ENCODE data around the gene ERC2. TPM values are rescaled to one million over a fixed set of nuclear protein-coding genes. Genes with fewer than 3 reads are reported as not detected.

The ERC2 gene
- total and polyA plus RNA-seq, 2 of the 8 experiments (the other 6 are each of a cell fraction or from before 2014, with no cell fraction given): 16.4 to 22.8 TPM

DNA sequence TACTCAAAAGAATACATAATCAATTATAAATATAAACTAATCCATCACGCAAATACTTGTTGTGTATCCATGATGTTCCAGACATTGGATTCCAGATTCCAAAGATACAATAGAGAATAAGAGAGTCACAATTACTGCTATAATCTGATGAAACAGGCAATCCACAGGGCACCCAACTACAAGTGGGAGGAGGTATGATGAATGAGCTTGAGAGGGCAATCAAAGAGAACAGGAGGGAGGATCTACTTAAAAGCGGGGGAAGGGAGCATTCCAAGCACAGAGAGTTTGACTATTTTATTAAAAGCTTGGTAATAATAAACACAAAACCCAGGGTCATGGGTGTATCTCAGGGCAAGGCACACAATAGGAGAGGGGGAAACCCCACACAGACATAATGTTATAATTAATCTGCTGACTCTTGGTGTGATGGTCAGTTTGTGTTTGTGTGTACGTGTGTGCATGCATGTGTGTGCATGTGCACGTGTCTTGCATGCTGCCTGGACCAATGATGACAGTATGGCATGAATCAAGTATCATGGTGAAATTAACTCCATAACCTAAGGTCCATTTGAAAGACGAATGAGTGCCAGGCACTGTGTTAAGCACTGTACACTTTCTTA is 655.8 kb downstream of the ERC2 start (continued):
- TF ChIP-seq, protein P1, sequence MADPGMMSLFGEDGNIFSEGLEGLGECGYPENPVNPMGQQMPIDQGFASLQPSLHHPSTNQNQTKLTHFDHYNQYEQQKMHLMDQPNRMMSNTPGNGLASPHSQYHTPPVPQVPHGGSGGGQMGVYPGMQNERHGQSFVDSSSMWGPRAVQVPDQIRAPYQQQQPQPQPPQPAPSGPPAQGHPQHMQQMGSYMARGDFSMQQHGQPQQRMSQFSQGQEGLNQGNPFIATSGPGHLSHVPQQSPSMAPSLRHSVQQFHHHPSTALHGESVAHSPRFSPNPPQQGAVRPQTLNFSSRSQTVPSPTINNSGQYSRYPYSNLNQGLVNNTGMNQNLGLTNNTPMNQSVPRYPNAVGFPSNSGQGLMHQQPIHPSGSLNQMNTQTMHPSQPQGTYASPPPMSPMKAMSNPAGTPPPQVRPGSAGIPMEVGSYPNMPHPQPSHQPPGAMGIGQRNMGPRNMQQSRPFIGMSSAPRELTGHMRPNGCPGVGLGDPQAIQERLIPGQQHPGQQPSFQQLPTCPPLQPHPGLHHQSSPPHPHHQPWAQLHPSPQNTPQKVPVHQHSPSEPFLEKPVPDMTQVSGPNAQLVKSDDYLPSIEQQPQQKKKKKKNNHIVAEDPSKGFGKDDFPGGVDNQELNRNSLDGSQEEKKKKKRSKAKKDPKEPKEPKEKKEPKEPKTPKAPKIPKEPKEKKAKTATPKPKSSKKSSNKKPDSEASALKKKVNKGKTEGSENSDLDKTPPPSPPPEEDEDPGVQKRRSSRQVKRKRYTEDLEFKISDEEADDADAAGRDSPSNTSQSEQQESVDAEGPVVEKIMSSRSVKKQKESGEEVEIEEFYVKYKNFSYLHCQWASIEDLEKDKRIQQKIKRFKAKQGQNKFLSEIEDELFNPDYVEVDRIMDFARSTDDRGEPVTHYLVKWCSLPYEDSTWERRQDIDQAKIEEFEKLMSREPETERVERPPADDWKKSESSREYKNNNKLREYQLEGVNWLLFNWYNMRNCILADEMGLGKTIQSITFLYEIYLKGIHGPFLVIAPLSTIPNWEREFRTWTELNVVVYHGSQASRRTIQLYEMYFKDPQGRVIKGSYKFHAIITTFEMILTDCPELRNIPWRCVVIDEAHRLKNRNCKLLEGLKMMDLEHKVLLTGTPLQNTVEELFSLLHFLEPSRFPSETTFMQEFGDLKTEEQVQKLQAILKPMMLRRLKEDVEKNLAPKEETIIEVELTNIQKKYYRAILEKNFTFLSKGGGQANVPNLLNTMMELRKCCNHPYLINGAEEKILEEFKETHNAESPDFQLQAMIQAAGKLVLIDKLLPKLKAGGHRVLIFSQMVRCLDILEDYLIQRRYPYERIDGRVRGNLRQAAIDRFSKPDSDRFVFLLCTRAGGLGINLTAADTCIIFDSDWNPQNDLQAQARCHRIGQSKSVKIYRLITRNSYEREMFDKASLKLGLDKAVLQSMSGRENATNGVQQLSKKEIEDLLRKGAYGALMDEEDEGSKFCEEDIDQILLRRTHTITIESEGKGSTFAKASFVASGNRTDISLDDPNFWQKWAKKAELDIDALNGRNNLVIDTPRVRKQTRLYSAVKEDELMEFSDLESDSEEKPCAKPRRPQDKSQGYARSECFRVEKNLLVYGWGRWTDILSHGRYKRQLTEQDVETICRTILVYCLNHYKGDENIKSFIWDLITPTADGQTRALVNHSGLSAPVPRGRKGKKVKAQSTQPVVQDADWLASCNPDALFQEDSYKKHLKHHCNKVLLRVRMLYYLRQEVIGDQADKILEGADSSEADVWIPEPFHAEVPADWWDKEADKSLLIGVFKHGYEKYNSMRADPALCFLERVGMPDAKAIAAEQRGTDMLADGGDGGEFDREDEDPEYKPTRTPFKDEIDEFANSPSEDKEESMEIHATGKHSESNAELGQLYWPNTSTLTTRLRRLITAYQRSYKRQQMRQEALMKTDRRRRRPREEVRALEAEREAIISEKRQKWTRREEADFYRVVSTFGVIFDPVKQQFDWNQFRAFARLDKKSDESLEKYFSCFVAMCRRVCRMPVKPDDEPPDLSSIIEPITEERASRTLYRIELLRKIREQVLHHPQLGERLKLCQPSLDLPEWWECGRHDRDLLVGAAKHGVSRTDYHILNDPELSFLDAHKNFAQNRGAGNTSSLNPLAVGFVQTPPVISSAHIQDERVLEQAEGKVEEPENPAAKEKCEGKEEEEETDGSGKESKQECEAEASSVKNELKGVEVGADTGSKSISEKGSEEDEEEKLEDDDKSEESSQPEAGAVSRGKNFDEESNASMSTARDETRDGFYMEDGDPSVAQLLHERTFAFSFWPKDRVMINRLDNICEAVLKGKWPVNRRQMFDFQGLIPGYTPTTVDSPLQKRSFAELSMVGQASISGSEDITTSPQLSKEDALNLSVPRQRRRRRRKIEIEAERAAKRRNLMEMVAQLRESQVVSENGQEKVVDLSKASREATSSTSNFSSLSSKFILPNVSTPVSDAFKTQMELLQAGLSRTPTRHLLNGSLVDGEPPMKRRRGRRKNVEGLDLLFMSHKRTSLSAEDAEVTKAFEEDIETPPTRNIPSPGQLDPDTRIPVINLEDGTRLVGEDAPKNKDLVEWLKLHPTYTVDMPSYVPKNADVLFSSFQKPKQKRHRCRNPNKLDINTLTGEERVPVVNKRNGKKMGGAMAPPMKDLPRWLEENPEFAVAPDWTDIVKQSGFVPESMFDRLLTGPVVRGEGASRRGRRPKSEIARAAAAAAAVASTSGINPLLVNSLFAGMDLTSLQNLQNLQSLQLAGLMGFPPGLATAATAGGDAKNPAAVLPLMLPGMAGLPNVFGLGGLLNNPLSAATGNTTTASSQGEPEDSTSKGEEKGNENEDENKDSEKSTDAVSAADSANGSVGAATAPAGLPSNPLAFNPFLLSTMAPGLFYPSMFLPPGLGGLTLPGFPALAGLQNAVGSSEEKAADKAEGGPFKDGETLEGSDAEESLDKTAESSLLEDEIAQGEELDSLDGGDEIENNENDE (IDR thresholded peaks at IDR 0.05; ENCODE audit: insufficient replicate concordance, low read length): no peak
- TF ChIP-seq SP4 (IDR thresholded peaks at IDR 0.05; ENCODE audit: low read length) (no peak), SRF (IDR thresholded peaks at IDR 0.05; ENCODE audit: low read depth, low read length) (no peak), EP300 (IDR thresholded peaks at IDR 0.05; ENCODE audit: borderline replicate concordance in 1 of 2, low read depth in 2 of 2, low read length in 2 of 2) (no peak), ASH2L (IDR thresholded peaks at IDR 0.05; ENCODE audit: low read length) (no peak), RFX5 (IDR thresholded peaks at IDR 0.05; ENCODE audit: borderline replicate concordance, low read depth, low read length) (no peak), SIN3A (conservative IDR thresholded peaks at IDR 0.05 in 1 of 2, IDR thresholded peaks at IDR 0.05 in 1 of 2; ENCODE audit: low read depth in 1 of 2, low read length in 2 of 2) (no peak), CHD1 (IDR thresholded peaks at IDR 0.05; ENCODE audit: low read depth, low read length) (no peak), MAFK (IDR thresholded peaks at IDR 0.05; ENCODE audit: low read depth, low read length) (no peak)
- TF ChIP-seq, protein P2, sequence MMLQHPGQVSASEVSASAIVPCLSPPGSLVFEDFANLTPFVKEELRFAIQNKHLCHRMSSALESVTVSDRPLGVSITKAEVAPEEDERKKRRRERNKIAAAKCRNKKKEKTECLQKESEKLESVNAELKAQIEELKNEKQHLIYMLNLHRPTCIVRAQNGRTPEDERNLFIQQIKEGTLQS (IDR thresholded peaks at IDR 0.05; ENCODE audit: insufficient read depth, low read depth, low read length): no peak

Data from H1 (cell line).